GM06990 (cell line): ENCODE measurements around the gene GALNT18.
"Not testable (repeated sequence)": the region's sequence is repeated elsewhere in the genome, so short reads cannot be mapped to it uniquely, and the experiment has no call there.

Experiments used
- DNase-seq: peaks from one replicate; pipeline ENCODE4 v3.0.0-alpha.2; 2011; ENCODE audit not compliant: insufficient read length; ENCODE audit errors: extremely low read depth
- H3K27me3 ChIP-seq: replicated peaks from 2 replicates; pipeline ENCODE4 v1.6.0; 2011; ENCODE audit warnings: low read length; ENCODE audit not compliant: control insufficient read depth, insufficient read depth
- H3K36me3 ChIP-seq: 2 replicates; pipeline ENCODE4 v1.5.1; 2011; ENCODE audit warnings: low read length; ENCODE audit not compliant: control insufficient read depth, insufficient read depth
- H3K4me3 ChIP-seq: replicated peaks from 2 replicates; pipeline ENCODE4 v1.5.1; 2011; ENCODE audit warnings: low read depth, mild to moderate bottlenecking, control low read depth, low read length
- TF ChIP-seq, protein P1 (sequence below): IDR thresholded peaks from 2 replicates; pipeline ENCODE4 v1.5.1; 2011; ENCODE audit warnings: low read length, control low read depth, mild to moderate bottlenecking, inconsistent platforms; ENCODE audit not compliant: insufficient read depth, poor library complexity, severe bottlenecking

Gene GALNT18

DNA sequence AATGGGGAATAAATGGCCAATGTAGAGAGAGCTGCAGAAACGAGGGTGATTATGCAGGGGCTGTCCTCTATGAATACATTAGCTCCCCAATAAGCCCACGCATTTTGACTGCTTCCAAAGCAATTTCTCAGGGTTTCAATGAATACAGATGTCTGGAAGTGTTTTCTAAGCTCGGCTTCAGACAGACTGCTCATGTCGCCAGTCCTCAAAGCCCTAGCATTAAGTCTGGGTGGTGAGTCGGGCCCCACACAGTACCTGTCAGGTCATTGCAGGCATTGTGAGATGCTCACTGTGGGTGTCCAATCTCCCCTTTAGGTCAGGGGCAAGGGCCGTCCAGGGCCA, 250.9 kb downstream of the GALNT18 start:
- Histone ChIP-seq H3K27me3 (no peaks in the 10 kb centered on the region), H3K4me3 (no peak overlapping the region), H3K36me3 (no peaks in the 10 kb centered on the region)
- DNase-seq, result no peak
- TF ChIP-seq, protein P1, sequence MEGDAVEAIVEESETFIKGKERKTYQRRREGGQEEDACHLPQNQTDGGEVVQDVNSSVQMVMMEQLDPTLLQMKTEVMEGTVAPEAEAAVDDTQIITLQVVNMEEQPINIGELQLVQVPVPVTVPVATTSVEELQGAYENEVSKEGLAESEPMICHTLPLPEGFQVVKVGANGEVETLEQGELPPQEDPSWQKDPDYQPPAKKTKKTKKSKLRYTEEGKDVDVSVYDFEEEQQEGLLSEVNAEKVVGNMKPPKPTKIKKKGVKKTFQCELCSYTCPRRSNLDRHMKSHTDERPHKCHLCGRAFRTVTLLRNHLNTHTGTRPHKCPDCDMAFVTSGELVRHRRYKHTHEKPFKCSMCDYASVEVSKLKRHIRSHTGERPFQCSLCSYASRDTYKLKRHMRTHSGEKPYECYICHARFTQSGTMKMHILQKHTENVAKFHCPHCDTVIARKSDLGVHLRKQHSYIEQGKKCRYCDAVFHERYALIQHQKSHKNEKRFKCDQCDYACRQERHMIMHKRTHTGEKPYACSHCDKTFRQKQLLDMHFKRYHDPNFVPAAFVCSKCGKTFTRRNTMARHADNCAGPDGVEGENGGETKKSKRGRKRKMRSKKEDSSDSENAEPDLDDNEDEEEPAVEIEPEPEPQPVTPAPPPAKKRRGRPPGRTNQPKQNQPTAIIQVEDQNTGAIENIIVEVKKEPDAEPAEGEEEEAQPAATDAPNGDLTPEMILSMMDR, result no peak

DNA sequence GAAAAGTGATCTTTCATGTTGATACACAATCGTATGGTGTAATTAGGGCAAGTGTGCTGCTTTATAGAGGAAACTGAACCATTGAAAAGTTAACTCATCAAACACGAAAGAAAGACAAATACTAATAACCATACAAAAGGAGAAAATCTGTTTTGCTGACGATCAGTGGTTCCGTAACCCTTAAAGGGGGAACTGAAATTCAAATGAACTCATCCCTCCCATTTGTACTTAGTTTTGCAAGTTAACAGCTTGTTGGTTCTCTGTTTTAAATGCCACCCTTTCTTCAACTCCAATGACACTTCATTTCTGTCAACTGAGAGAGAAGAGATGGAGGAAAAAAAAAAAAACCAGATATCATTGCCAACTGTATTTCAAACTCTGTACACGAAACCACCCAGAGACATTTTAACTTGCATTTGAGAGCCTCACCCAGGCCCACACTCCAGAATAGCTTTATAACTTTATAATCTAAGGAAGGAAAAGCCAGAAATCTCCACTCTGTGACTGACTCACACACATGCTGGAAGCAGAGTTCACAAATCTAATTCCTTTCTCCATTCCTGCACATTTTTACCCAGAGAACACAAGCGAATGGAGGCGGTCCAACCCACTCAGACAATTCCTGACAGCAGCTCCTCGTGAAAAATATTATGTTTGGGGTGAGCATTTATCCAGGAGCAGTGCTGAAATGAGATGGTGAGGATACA, 251.4 kb downstream of the GALNT18 start:
- Histone ChIP-seq H3K27me3 (no peaks in the 10 kb centered on the region), H3K36me3 (no peaks in the 10 kb centered on the region), H3K4me3 (no peak overlapping the region)
- TF ChIP-seq, protein P1, result no peak
- DNase-seq, result peak; percentile 12

GRCh38 chr11:11366793-11367192, 255.0 kb downstream of the GALNT18 start:
- no peaks in the 10 kb centered on the region for H3K36me3 ChIP-seq

DNA sequence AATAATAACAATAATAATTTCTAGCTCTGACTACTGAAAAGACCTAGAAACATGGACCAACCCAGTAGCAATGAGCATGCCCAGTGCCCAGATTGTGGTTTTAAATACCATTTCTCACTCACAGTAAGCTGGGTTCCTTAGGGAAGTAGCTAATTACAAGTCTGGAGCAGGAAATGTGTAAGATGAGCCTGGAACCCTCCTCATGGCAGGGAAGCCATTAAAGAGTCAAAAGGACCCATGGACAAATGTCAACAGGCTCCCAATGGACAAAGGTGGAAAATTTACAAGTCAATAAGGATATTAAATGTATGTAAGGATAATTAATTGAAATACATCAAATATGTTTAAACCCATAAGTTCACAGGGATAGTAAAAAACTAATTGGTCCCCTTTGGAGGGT, 258.1 kb downstream of the GALNT18 start:
- no peak for DNase-seq
- Histone ChIP-seq H3K4me3 (no peak overlapping the region), H3K36me3 (no peaks in the 10 kb centered on the region), H3K27me3 (no peaks in the 10 kb centered on the region)
- TF ChIP-seq, protein P1, result no peak

More at GRCh38 chr11:11366793-11367192, 255.0 kb downstream of the GALNT18 start:
- H3K27me3 ChIP-seq, result no peaks in the 10 kb centered on the region
- no peak overlapping the region for H3K4me3 ChIP-seq
- DNase-seq, result no peak
- TF ChIP-seq, protein P1, result no peak

GRCh38 chr11:11359611-11360010, 262.2 kb downstream of the GALNT18 start:
- Histone ChIP-seq H3K36me3 (no peaks in the 10 kb centered on the region), H3K27me3 (no peaks in the 10 kb centered on the region), H3K4me3 (no peak overlapping the region)
- TF ChIP-seq, protein P1, result no peak
- no peak for DNase-seq

GRCh38 chr11:11356842-11357241, 265.0 kb downstream of the GALNT18 start:
- TF ChIP-seq, protein P1, result no peak
- no peak overlapping the region for H3K4me3 ChIP-seq
- DNase-seq, result no peak
- no peaks in the 10 kb centered on the region for H3K27me3 ChIP-seq
- no peaks in the 10 kb centered on the region for H3K36me3 ChIP-seq

GRCh38 chr11:11352878-11353277, 268.9 kb downstream of the GALNT18 start, which contains the start of gene CSNK2A3:
CSNK2A3 (minus strand) TSS chr11:11353250; CDS start chr11:11353119, 131 bp downstream.
- not testable (repeated sequence) for H3K4me3 ChIP-seq, DNase-seq, H3K36me3 ChIP-seq, H3K27me3 ChIP-seq

DNA sequence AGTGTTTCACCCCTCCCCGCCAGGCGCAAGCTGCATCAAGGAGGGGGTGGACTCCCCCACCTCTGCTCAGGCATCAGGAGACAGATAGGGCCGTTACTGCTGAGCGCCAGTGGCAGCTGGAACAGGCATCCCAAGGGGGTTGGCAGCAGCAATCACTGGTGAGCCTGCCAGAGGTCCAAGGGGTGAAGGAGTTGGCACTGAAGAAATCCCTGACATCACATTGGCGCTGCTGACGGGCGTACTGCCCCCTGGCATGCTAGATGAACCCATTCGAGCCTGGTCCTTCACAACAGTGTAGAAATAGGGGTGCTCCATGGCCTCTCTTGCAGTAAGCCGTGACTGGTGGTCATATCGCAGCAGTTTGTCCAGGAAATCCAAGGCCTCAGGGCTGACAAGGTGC, 270.0 kb downstream of the GALNT18 start:
- H3K4me3 ChIP-seq, DNase-seq, H3K27me3 ChIP-seq, H3K36me3 ChIP-seq: not testable (repeated sequence)
